OCI-LY3 (cell line): ENCODE measurements around the gene RPRD1A.

ENCODE experiments used
- H2AFZ ChIP-seq: fragments of 200-600, 300-600 bp; shearing (Covaris generic); 2 replicates; pipeline ENCODE4 v1.6.0; 2014; ENCODE audit warnings: antibody characterized with exemption, low read depth, low read length
- H3K27ac ChIP-seq: fragments of 200-600, 300-600 bp; sonication (generic); 2 replicates; pipeline ENCODE4 v1.5.1; 2014; ENCODE audit warnings: mild to moderate bottlenecking, low read length, moderate library complexity, mixed read lengths
- H3K27me3 ChIP-seq: fragments of 200-600, 300-600 bp; sonication (generic); 2 replicates; pipeline ENCODE4 v1.6.1; 2014; ENCODE audit warnings: low read depth, low read length, mixed read lengths
- H3K36me3 ChIP-seq: fragments of 200-600, 300-600 bp; sonication (generic); replicated peaks from 2 replicates; pipeline ENCODE3; 2014; ENCODE audit warnings: low read depth, low read length, mixed read lengths
- H3K4me1 ChIP-seq: fragments of 300-600, 200-600 bp; sonication (generic); 2 replicates; pipeline ENCODE4 v1.6.1; 2014; ENCODE audit warnings: low read length, mixed read lengths
- H3K4me2 ChIP-seq: fragments of 200-600, 300-600 bp; sonication (generic); 2 replicates; pipeline ENCODE4 v1.6.1; 2014; ENCODE audit warnings: low read length, mixed read lengths
- H3K4me3 ChIP-seq: fragments of 300-600, 200-600 bp; sonication (generic); 2 replicates; pipeline ENCODE4 v1.5.1; 2014; ENCODE audit warnings: antibody characterized with exemption, mild to moderate bottlenecking, low read length, moderate library complexity
- H3K79me2 ChIP-seq: fragments of 300-600, 200-600 bp; shearing (Covaris generic); 2 replicates; pipeline ENCODE4 v1.6.1; 2014; ENCODE audit warnings: mild to moderate bottlenecking, low read length, mixed read lengths
- H3K9ac ChIP-seq: fragments of 300-600, 200-600 bp; shearing (Covaris generic); 2 replicates; pipeline ENCODE4 v1.6.0; 2014; ENCODE audit warnings: mild to moderate bottlenecking, low read length, moderate library complexity
- H3K9me3 ChIP-seq: fragments of 200-600, 300-600 bp; shearing (Covaris generic); 2 replicates; pipeline ENCODE4 v1.6.1; 2014; ENCODE audit warnings: low read length, mixed read lengths; ENCODE audit not compliant: insufficient read depth
- H4K20me1 ChIP-seq: fragments of 200-600, 300-600 bp; sonication (generic); 2 replicates; pipeline ENCODE4 v1.6.1; 2016; ENCODE audit warnings: low read length, mixed read lengths; ENCODE audit not compliant: insufficient read depth
- EZH2phosphoT487 ChIP-seq: fragments of 200-600 bp; shearing (Covaris generic); IDR thresholded peaks from 2 replicates; pipeline ENCODE4 v1.6.1; 2018; ENCODE audit warnings: antibody characterized with exemption, mixed run types, low read depth
- TF ChIP-seq, protein P1 (sequence below): fragments of 200-600, 300-600 bp; sonication (generic); IDR thresholded peaks from 2 replicates; pipeline ENCODE4 v1.5.1; 2014; ENCODE audit warnings: antibody characterized with exemption, low read length, low read depth

RPRD1A gene

DNA sequence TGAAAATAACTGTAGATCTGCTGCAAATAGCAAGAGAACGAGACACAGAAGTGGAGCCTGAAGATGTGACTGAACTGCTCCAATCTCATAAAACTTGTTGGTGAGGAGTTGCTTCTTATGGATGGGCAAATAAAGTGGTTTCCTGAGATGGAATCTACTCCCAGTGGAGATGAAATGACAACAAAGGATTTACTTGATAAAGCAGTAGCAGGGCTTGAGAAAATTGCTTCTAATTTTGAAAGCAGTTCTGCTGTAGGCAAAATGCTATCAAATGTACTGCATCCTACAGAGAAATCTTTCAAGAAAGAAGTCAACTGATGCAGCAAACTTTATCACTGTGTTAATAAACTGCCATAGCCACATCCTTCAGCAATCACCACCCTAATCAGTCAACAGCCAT, 44.0 kb downstream of the RPRD1A start:
- TF ChIP-seq, protein P1, sequence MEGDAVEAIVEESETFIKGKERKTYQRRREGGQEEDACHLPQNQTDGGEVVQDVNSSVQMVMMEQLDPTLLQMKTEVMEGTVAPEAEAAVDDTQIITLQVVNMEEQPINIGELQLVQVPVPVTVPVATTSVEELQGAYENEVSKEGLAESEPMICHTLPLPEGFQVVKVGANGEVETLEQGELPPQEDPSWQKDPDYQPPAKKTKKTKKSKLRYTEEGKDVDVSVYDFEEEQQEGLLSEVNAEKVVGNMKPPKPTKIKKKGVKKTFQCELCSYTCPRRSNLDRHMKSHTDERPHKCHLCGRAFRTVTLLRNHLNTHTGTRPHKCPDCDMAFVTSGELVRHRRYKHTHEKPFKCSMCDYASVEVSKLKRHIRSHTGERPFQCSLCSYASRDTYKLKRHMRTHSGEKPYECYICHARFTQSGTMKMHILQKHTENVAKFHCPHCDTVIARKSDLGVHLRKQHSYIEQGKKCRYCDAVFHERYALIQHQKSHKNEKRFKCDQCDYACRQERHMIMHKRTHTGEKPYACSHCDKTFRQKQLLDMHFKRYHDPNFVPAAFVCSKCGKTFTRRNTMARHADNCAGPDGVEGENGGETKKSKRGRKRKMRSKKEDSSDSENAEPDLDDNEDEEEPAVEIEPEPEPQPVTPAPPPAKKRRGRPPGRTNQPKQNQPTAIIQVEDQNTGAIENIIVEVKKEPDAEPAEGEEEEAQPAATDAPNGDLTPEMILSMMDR = no peak
- TF ChIP-seq EZH2phosphoT487 = no peak
- no peak overlapping the region for H2AFZ ChIP-seq

DNA sequence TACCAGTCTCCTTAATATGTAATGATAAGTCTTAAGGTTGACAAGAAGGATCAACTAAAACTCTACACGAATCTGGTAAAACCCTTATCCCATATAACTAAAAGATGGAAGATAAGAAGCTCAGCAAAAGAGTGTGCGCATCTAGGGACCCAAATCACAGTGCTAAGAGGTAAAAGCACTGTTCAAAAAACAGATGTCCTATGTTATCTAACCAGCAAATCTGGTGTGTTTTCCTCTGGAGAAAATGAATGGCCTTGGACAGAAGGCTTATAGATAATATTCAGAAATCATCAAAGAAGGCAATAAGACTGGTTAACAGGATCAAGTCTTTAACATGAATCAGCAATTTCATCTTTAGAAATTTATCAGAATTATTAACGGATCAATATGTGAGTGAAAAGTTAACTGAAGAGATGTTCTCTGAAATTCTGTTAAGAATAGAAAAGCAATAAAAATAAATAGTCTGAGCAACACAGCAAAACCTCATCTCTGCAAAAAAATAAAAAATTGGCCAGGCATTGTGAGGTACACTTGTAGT, 47.1 kb downstream of the RPRD1A start:
- Histone ChIP-seq H3K4me1 (peaks cover 27% of the 10 kb centered on the region), H2AFZ (no peak overlapping the region), H4K20me1 (peaks cover 10% of the 10 kb centered on the region), H3K4me3 (no peak overlapping the region), H3K36me3 (peaks cover 6% of the 10 kb centered on the region), H3K27me3 (no peaks in the 10 kb centered on the region), H3K79me2 (no peaks in the 10 kb centered on the region), H3K9me3 (no peaks in the 10 kb centered on the region), H3K4me2 (no peak overlapping the region), H3K9ac (no peak overlapping the region), H3K27ac (no peak overlapping the region)
- no peak for TF ChIP-seq EZH2phosphoT487
- TF ChIP-seq, protein P1 = no peak

More for the DNA sequence above, 44.0 kb downstream of the RPRD1A start:
- no peak overlapping the region for H3K4me2 ChIP-seq
- H3K4me1 ChIP-seq = peaks cover 4% of the 10 kb centered on the region; the same call in 1 of the 2 replicates
- H3K4me3 ChIP-seq = no peak overlapping the region
- H4K20me1 ChIP-seq = no peaks in the 10 kb centered on the region; the same call in 1 of the 2 replicates
- peaks cover 21% of the 10 kb centered on the region for H3K36me3 ChIP-seq
- H3K27ac ChIP-seq = no peak overlapping the region
- H3K27me3 ChIP-seq = no peaks in the 10 kb centered on the region
- H3K79me2 ChIP-seq = no peaks in the 10 kb centered on the region
- no peaks in the 10 kb centered on the region for H3K9me3 ChIP-seq
- H3K9ac ChIP-seq = no peak overlapping the region

DNA sequence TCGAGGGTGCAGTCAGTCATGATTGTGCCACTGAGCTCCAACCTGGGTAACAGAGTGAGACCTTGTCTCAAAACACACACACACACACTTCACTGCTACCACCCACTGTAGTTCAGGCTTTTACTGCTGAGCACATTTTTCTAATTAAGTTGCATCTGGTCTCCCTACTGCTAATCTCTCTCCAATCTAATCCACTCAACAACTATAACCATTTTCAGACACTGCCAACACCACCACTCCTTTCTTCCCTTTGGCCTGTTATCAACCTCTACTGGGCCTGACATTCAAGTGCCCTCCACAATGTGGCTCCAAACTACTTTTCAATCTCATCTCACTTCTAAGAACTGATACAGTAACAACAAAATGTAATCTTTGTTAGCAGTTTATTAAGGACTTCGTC, 50.1 kb downstream of the RPRD1A start:
- Histone ChIP-seq H3K9ac (no peak overlapping the region), H3K79me2 (no peaks in the 10 kb centered on the region), H3K4me3 (no peak overlapping the region), H4K20me1 (peaks cover 11% of the 10 kb centered on the region), H3K4me2 (no peak overlapping the region), H3K4me1 (peaks cover 32% of the 10 kb centered on the region), H3K36me3 (no peaks in the 10 kb centered on the region), H2AFZ (no peak overlapping the region), H3K27ac (no peak overlapping the region), H3K27me3 (no peaks in the 10 kb centered on the region), H3K9me3 (no peaks in the 10 kb centered on the region)
- TF ChIP-seq EZH2phosphoT487 = no peak
- TF ChIP-seq, protein P1 = no peak

DNA sequence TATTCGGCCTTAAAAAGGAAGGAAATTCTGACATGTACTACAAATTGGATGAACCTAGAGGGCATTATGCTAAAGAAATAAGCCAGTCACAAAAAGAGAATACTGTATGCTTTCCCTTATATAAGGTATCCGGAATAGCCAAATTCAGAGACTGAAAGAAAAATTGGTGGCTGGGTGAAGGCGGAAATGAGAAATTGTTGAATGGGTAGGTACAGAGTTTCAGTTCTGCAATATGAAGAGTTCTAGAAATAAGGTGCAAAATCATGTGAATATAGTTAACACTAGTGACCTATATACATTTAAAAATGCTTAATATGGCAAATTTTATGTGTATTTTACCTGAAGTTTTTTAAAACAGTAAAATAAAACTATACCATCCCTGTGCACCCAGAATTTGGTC, 51.7 kb downstream of the RPRD1A start:
- Histone ChIP-seq H3K4me3 (peak overlapping the region; percentile 43), H3K79me2 (no peaks in the 10 kb centered on the region), H3K36me3 (no peaks in the 10 kb centered on the region), H3K4me1 (peaks cover 32% of the 10 kb centered on the region), H3K27ac (peak overlapping the region; percentile 39; the same call in 1 of the 2 replicates), H3K27me3 (no peaks in the 10 kb centered on the region), H3K9ac (no peak overlapping the region), H3K9me3 (no peaks in the 10 kb centered on the region), H4K20me1 (peaks cover 11% of the 10 kb centered on the region), H3K4me2 (peak overlapping the region; percentile 75), H2AFZ (no peak overlapping the region)
- TF ChIP-seq, protein P1 = no peak
- no peak for TF ChIP-seq EZH2phosphoT487
